Motor neuron (in vitro differentiated cells): ENCODE results near the gene SBSN. TPM values are rescaled to one million over a fixed set of nuclear protein-coding genes. Genes with fewer than 3 reads are reported as not detected.
A peak's percentile ranks its signal among the peaks of the same experiment; 100 is the strongest.
"Not testable (repeated sequence)": the region's sequence is repeated elsewhere in the genome, so short reads cannot be mapped to it uniquely, and the experiment has no call there.

Experiments
- ATAC-seq, 8 experiments: fragments of 200-7000 bp; cut with Tn5 transposase; replicated peaks in 6 of 8; 2 replicates each; pipeline ENCODE4 v1.8.0; 2021; ENCODE audit warnings: mild to moderate bottlenecking in 8 of 8, moderate library complexity in 8 of 8
- H3K27ac ChIP-seq, 2 donors: fragments of 250-450 bp; sonication (Bioruptor Pico); 2 replicates each; pipeline ENCODE4 v1.9.0; 2021; ENCODE audit warnings: antibody characterized with exemption in 2 of 2, mild to moderate bottlenecking in 2 of 2, moderate library complexity in 1 of 2
- H3K4me1 ChIP-seq, 2 donors: fragments of 250-450 bp; sonication (Bioruptor Pico); replicated peaks in 1 of 2; 2 replicates each; pipeline ENCODE4 v1.6.1; 2021; ENCODE audit warnings: antibody characterized with exemption in 2 of 2, mild to moderate bottlenecking in 2 of 2, moderate library complexity in 1 of 2
- H3K4me3 ChIP-seq, 5 donors: fragments of 250-450 bp; sonication (Bioruptor Pico); 2 replicates each; pipeline ENCODE4 v1.9.0; 2021; ENCODE audit warnings: antibody characterized with exemption in 5 of 5, mild to moderate bottlenecking in 5 of 5, moderate library complexity in 4 of 5
- WGBS, 10 experiments: fragments of 450-650 bp; shearing (Covaris generic); methylation state at CpG; one replicate each; pipeline ENCODE4 v1.0.0; 2022; 5-methylcytosine and 5-hydroxymethylcytosine counted together
- in situ Hi-C, 9 experiments: fragments of 400-800 bp; cut with MboI; loops; one replicate each; pipeline ENCODE4 v1.15.0; 2021; ENCODE audit warnings: low sequenced_read_pairs in 9 of 9, low pct_unique_long_range_greater_than_20kb in 2 of 9; ENCODE audit not compliant: unreplicated experiment in 9 of 9
- total RNA-seq, 8 experiments: library from RNA; unstranded; fragments of 300-600 nt; gene quantifications; 2 replicates each; pipeline versions ENCODE4 v1.2.3 to v1.2.4, GENCODE V29; 2022

Gene SBSN
- total RNA-seq, 8 experiments from 2014 or later: 0.11 to 3.5 (median 0.41) TPM

DNA sequence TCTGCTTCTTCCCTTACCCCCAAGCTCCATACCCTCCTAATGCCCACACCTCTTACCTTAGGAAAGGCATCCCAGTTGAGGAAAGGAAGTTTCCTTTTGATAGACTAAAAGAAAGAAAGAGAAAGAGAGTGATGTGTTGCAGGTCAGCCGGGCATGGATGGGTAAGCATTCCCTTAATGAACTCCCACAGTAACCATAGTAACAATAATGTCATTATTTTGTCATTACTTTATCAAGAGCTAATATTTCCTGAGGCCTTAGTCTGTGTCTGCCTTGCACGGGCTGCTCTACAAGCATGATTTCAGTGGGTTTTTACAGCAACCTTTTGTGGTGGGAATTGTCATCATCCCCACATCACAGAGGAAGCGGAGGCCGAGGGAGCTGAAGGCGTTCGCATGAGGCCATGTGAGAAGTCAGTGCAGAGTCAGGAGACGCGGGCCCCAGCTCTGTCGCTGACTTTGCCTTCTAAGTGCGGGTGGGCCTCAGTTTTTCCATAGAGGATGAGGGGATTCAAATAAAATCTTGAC, 40.4 kb downstream of the SBSN start:
- in situ Hi-C loops: loop anchor here in 1 of 9 experiments (25.0 kb wide), 1 partner anchor 125 kb away; the partner anchor contains the start of genes FFAR3 and GPR42
- Histone ChIP-seq H3K27ac (no peak overlapping the region), H3K4me3 (no peak overlapping the region), H3K4me1 (peaks cover 0 to 4% of the 10 kb centered on the region in 2 donors)
- 0 to 100% (median 85%) methylated on average over 1 to 7 of the region's 10 CpGs; no CpG with 5 or more reads in 3 of the 10 experiments for WGBS, 10 experiments
- peak in 2 of 8 experiments; percentile 26 to 63 for ATAC-seq

DNA sequence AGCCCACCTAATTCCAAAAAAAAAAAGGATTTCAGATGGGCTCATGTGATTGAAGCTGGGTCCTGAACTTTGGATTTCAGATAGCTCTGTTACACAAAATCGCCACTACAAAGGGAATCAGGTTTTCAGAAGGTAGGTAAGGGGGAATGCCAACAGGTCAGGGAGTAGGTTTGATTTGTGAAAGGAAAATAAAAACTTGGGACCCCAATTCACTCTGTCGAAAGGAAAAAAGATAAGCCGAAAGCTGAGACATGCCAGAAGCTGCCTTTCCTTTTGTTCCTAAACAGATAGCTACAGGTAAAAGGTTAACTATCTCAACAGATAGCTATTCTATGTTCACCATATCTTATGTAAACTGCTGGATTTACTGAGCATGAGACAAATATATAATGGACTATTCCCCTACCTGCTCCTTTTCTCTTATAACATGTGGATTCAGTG, 41.8 kb downstream of the SBSN start:
- Histone ChIP-seq H3K4me1 (peaks cover 0 to 4% of the 10 kb centered on the region in 2 donors), H3K27ac (no peak overlapping the region), H3K4me3 (no peak overlapping the region)
- in situ Hi-C loops: loop anchor here in 1 of 9 experiments (25.0 kb wide), 1 partner anchor 124 kb away; the partner anchor contains the start of genes FFAR3 and GPR42
- 21 to 100% (median 85%) methylated on average over 1 to 3 of the region's 3 CpGs; no CpG with 5 or more reads in 2 of the 10 experiments for WGBS, 10 experiments
- ATAC-seq: no peak

DNA sequence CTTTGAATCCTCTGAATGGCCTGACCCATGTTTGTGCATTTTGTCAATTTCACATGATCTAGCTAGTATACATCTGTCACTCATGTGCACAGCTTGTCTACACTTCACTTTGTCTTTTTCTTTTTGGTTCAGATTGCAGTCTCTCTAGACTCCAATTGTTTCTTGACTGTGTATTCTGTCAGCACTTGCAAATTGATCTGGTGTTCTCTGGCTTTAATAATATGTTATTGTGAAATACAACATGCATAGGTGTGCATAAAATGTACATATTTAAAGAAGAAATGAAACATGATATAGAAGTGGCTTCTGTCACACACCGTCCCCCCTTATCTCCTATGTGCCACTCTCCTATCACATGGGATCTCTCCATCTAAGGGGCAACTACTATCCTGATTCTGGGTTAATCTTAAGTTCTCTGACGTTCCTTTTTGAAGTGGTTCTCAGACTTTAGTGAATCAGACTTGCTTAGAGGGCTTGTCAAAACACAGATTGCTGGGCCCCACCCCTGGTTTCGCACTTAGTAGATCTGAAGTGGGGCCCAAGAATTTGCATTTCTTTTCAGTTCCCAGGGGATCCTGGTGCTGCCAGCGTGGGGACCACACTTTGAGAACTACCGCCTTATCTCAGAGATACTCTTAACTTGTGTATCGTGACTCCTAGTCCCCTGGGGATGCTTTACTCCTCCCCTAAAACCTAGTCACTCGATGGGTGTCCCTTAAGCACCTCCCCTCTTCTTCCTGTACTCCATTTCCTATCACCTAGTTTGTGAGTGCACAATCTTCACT, 43.7 kb downstream of the SBSN start:
- no peak overlapping the region for H3K27ac ChIP-seq
- H3K4me1 ChIP-seq: peaks cover 0 to 4% of the 10 kb centered on the region in 2 donors
- ATAC-seq: peak in 4 of 8 experiments; percentile 25 to 91 (median 80)
- WGBS, 10 experiments: 0 to 92% (median 56%) methylated on average over 2 to 7 of the region's 7 CpGs
- no peak overlapping the region for H3K4me3 ChIP-seq
- in situ Hi-C loops: loop anchor here in 1 of 9 experiments (25.0 kb wide), 1 partner anchor 122 kb away; the partner anchor contains the start of genes FFAR3 and GPR42

DNA sequence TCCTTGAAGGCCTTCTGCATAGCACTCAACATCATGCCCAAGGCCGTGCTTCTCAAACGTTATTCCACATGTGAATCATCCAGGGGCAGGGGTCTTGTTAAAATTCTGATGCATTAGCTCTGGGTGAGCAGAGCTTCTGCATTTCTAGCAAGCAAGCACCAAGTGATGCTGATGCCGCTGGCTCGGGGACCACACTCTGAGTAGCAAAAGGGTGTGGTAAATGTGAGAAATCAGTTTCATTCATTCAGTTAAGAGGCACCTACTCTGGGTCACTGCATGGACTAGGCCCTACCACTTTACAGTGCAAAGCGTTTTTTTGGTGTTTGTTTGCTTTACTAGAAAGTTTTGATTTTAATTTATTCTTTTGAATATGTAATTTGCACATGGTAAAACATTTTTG, 45.0 kb downstream of the SBSN start:
- Histone ChIP-seq H3K4me1 (peaks cover 0 to 3% of the 10 kb centered on the region in 2 donors), H3K4me3 (no peak overlapping the region), H3K27ac (no peak overlapping the region)
- ATAC-seq: no peak
- in situ Hi-C loops: loop anchor here in 1 of 9 experiments (25.0 kb wide), 1 partner anchor 121 kb away; the partner anchor contains the start of genes FFAR3 and GPR42
- WGBS, 10 experiments: 7 to 67% (median 37%) methylated on average over 1 to 5 of the region's 5 CpGs; no CpG with 5 or more reads in 2 of the 10 experiments

DNA sequence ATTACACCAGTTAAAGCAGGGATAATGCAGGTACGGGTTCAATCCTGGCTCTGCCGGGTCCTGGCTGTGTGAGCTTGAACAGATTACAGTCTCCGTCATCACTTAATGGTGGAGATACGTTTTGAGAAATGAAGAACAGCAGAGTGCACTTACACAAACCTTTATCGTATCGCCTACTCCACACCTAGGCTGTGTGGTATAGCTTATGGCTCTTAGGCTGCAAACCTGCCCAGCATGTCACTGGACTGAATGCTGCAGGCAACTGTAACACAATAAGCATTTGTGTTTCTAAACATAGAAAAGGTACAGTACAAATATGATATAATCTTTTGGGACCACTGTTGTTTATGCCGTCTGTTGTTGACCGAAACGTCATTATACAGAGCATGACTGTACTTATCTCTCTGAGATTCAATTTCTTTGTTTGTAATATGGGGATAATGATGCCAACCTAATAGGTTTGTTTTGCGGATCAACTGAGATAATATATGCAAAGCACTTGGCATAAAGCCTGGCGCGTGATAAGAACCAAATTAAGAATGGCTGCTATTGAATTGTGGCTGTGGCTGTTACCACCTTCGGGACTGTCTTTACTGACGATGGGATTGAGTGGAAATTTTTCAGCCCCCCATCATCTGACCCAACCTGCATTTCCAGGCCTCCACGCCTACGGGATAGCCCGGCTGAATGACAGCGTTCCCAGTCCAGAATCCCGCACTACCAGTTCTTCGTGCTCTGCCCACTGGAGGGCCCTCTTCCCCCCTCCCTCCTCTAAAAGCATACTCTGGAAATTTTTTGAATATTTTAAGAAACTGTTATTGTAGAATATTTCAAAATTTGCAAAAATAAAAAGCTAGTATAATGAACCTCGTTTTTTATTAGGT, 49.1 kb downstream of the SBSN start:
- in situ Hi-C loops: loop anchor here in 1 of 9 experiments (25.0 kb wide), 1 partner anchor 117 kb away; the partner anchor contains the start of genes FFAR3 and GPR42
- no peaks in the 10 kb centered on the region for H3K4me1 ChIP-seq
- 57 to 83% (median 67%) methylated on average over 2 to 20 of the region's 21 CpGs for WGBS, 10 experiments
- ATAC-seq: no peak
- H3K27ac ChIP-seq: no peak overlapping the region
- no peak overlapping the region for H3K4me3 ChIP-seq

DNA sequence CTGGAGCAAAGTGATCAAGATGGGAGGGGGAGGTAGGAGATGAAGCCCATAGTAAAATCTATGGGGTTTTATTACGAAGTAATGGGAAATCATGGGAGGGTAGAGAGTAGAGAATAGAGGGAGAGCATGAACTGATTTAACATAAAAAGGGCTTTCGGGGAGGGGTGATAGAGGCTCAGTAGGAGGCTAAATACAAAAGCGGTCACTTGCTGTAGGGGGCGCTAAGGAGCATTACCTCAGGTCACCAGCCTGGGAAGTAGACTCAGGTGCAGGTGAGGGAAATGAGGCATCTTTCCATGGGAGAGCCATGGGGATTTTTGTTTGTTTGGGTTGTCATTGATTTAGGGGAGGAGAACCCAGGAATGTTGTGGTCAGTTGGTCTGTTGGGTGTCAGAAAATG, 52.0 kb downstream of the SBSN start:
- Histone ChIP-seq H3K4me3 (no peak overlapping the region), H3K4me1 (no peaks in the 10 kb centered on the region), H3K27ac (no peak overlapping the region)
- in situ Hi-C loops: loop anchor here in 1 of 9 experiments (25.0 kb wide), 1 partner anchor 114 kb away; the partner anchor contains the start of genes FFAR3 and GPR42
- WGBS, 10 experiments: 25 to 83% (median 52%) methylated on average over 1 to 4 of the region's 4 CpGs; no CpG with 5 or more reads in 1 of the 10 experiments
- ATAC-seq: no peak

DNA sequence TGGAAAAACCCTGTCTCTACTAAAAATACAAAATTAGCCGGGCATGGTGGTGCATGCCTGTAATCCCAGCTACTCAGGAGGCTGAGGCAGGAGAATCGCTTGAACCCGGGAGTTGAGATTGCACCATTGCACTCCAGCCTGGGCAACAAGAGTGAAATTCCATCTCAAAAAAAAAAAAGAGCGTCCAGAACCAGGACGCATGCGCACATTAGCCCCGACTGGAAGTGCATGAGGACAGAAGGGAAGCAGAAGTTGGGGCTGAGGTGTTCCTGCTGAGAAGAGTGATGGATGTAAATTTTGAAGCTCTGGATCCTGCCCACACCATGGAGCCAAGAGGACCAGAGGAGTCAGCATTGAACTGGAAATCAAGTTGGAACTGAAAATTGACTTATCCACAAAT, 53.5 kb downstream of the SBSN start:
- H3K27ac ChIP-seq, ATAC-seq, H3K4me3 ChIP-seq, H3K4me1 ChIP-seq: not testable (repeated sequence)
- in situ Hi-C loops: loop anchor here in 1 of 9 experiments (25.0 kb wide), 1 partner anchor 112 kb away; the partner anchor contains the start of genes FFAR3 and GPR42
- WGBS, 10 experiments: 64 to 100% (median 92%) methylated on average over 2 to 5 of the region's 7 CpGs; no CpG with 5 or more reads in 4 of the 10 experiments

DNA sequence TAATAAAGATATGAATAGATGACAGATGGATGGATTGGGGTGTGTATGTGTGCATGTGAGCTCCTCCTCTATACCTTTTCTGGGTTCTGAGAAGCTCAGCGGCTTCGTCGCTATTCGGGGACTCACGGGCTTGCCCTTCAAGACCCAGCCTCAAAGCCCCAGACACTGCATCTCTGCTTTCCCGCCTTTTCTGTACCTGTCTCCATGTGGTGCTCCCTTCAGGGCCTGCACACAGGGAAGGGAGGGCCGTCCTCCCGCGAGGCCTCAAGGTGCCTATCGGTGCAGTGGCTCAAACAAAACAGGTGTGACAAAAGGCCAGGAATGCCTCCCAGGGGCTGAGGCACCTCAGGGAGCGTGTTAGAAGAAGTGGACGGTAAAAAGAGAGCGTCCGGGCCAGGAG, 54.0 kb downstream of the SBSN start:
- in situ Hi-C loops: loop anchor here in 1 of 9 experiments (25.0 kb wide), 1 partner anchor 112 kb away; the partner anchor contains the start of genes FFAR3 and GPR42
- Histone ChIP-seq H3K4me1 (no peaks in the 10 kb centered on the region), H3K27ac (no peak overlapping the region), H3K4me3 (no peak overlapping the region)
- WGBS, 10 experiments: 32 to 100% (median 93%) methylated on average over 1 to 9 of the region's 14 CpGs; no CpG with 5 or more reads in 3 of the 10 experiments
- no peak for ATAC-seq

Other genes starting within 250 kb of the SBSN start
- under 1 TPM in 6 of 8 experiments, not detected in 2; 0.15 to 0.62 (median 0.24) TPM for gene HAMP, start 245.8 kb downstream of the SBSN start, total RNA-seq
- under 1 TPM in 3 of 8 experiments, not detected in 5; 0.42 to 0.73 (median 0.62) TPM for gene MAG, start 236.2 kb downstream of the SBSN start, total RNA-seq
- gene CD22, start 199.1 kb downstream of the SBSN start, total RNA-seq: 1 to 10 TPM in 3 of 8 experiments, under 1 TPM in 3, not detected in 2; 0.27 to 1.8 (median 0.93) TPM
- gene FFAR1, start 180.4 kb downstream of the SBSN start, total RNA-seq: under 1 TPM in 4 of 8 experiments, not detected in 4; 0.08 to 0.43 (median 0.10) TPM
- gene FFAR3, start 169.9 kb downstream of the SBSN start, total RNA-seq: under 1 TPM in 2 of 8 experiments, not detected in 6; 0.31 to 0.52 TPM
- gene GPR42, start 157.2 kb downstream of the SBSN start, total RNA-seq: under 1 TPM in 3 of 8 experiments, not detected in 5; 0.08 to 0.33 (median 0.15) TPM
- gene FFAR2, start 80.1 kb downstream of the SBSN start, total RNA-seq: under 1 TPM in 4 of 8 experiments, not detected in 4; 0.13 to 0.52 (median 0.14) TPM
- not detected for gene KRTDAP, start 37.8 kb downstream of the SBSN start, total RNA-seq
- 10 to 100 TPM in 2 of 8 experiments, 1 to 10 TPM in 3, under 1 TPM in 2, not detected in 1; 0.14 to 49.2 (median 3.1) TPM for gene DMKN, start 14.7 kb downstream of the SBSN start, total RNA-seq
- not detected for gene GAPDHS, start 5.1 kb upstream of the SBSN start, total RNA-seq
- 100 to 1,000 TPM in 2 of 8 experiments, 10 to 100 TPM in 6; 70.4 to 130 (median 89.3) TPM for gene TMEM147, start 17.3 kb upstream of the SBSN start, total RNA-seq
- under 1 TPM in 5 of 8 experiments, not detected in 3; 0.05 to 0.25 (median 0.11) TPM for gene ATP4A, start 35.3 kb upstream of the SBSN start, total RNA-seq
- gene PMIS2, start 57.9 kb upstream of the SBSN start, total RNA-seq: under 1 TPM in 1 of 8 experiments, not detected in 7; 0.66 TPM
- gene HAUS5, start 84.4 kb upstream of the SBSN start, total RNA-seq: 10 to 100 TPM in 3 of 8 experiments, 1 to 10 TPM in 5; 2.7 to 14.3 (median 9.4) TPM
- gene RBM42, start 100.7 kb upstream of the SBSN start, total RNA-seq: 10 to 100 TPM; 33.4 to 71.7 (median 51.1) TPM
- 1 to 10 TPM in 5 of 8 experiments, under 1 TPM in 3; 0.50 to 3.2 (median 1.4) TPM for gene ETV2, start 113.4 kb upstream of the SBSN start, total RNA-seq
- 100 to 1,000 TPM; 721 to 998 (median 791) TPM for gene COX6B1, start 120.0 kb upstream of the SBSN start, total RNA-seq
- under 1 TPM in 1 of 8 experiments, not detected in 7; 0.38 TPM for gene UPK1A, start 138.2 kb upstream of the SBSN start, total RNA-seq
- 10 to 100 TPM in 1 of 8 experiments, 1 to 10 TPM in 4, under 1 TPM in 3; 0.43 to 34.3 (median 2.2) TPM for gene ZBTB32, start 176.2 kb upstream of the SBSN start, total RNA-seq
- gene KMT2B, start 189.7 kb upstream of the SBSN start, total RNA-seq: 10 to 100 TPM in 4 of 8 experiments, 1 to 10 TPM in 4; 6.1 to 28.4 (median 11.0) TPM
- 1 to 10 TPM; 1.8 to 6.4 (median 4.3) TPM for gene IGFLR1, start 214.1 kb upstream of the SBSN start, total RNA-seq
- 10 to 100 TPM; 14.0 to 33.1 (median 18.9) TPM for gene U2AF1L4, start 217.1 kb upstream of the SBSN start, total RNA-seq
- 100 to 1,000 TPM in 2 of 8 experiments, 10 to 100 TPM in 6; 56.4 to 142 (median 84.7) TPM for gene PSENEN, start 217.3 kb upstream of the SBSN start, total RNA-seq
- 10 to 100 TPM; 12.6 to 32.0 (median 19.9) TPM for gene LIN37, start 220.3 kb upstream of the SBSN start, total RNA-seq
- gene HSPB6, start 228.7 kb upstream of the SBSN start, total RNA-seq: 1 to 10 TPM in 2 of 8 experiments, under 1 TPM in 6; 0.14 to 1.8 (median 0.68) TPM
- 10 to 100 TPM in 5 of 8 experiments, 1 to 10 TPM in 3; 3.1 to 19.9 (median 12.7) TPM for gene PROSER3, start 229.9 kb upstream of the SBSN start, total RNA-seq
- 10 to 100 TPM in 5 of 8 experiments, 1 to 10 TPM in 2, under 1 TPM in 1; 0.51 to 33.1 (median 16.1) TPM for gene ARHGAP33, start 247.3 kb upstream of the SBSN start, total RNA-seq